ENCODE results near the gene MGLL.

The MGLL gene

GRCh38 chr3:127644641-127645370, 177.5 kb downstream of the MGLL start:
- DNase-seq = no peak

DNA sequence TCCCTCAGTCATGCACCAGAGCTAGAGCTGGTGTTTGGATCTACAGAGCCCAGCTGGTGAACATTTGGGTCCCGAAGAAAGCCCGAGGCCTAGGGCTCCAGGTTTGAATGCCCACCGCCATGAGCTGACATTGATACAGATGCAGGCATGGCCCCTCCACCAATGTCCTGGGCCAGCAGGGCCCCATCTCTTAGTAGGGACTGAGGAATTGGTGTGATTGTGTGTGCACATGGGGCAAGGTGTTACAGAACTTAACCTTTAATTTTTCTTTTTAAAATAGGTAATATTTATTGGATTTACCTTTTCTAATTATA, 182.3 kb downstream of the MGLL start:
- DNase-seq = no peak

GRCh38 chr3:127639173-127640041, 182.9 kb downstream of the MGLL start:
- no peak for DNase-seq

Data from activated T-cell treated with anti-CD3 and anti-CD28 coated beads, Interleukin-2, amount 50 U/mL, for 1 hour (primary cell).